Neural cell (in vitro differentiated cells): Measurements from ENCODE around the gene VSIG10L2. TPM values are rescaled to one million over a fixed set of nuclear protein-coding genes. Genes with fewer than 3 reads are reported as not detected.

Source experiments
- H2AFZ ChIP-seq: fragments of 200-600, 300-800 bp; sonication (generic), shearing (Covaris generic); 2 replicates; pipeline ENCODE4 v1.6.0; 2014; ENCODE audit warnings: low read depth, mild to moderate bottlenecking, antibody characterized with exemption, low read length, moderate library complexity
- H3F3A ChIP-seq: fragments of 200-600 bp; shearing (Covaris generic); 2 replicates; pipeline ENCODE4 v1.6.1; 2016; ENCODE audit warnings: mild to moderate bottlenecking, moderate library complexity, mixed read lengths, antibody characterized with exemption, low read length; ENCODE audit not compliant: insufficient read depth, poor library complexity, severe bottlenecking
- H3K27ac ChIP-seq: fragments of 200-600, 300-800 bp; sonication (generic), shearing (Covaris generic); 2 replicates; pipeline ENCODE4 v1.5.1; 2014; ENCODE audit warnings: mild to moderate bottlenecking, low read length, moderate library complexity
- H3K27me3 ChIP-seq: fragments of 300-800, 200-600 bp; sonication (generic), shearing (Covaris generic); 2 replicates; pipeline ENCODE4 v1.6.0; 2014; ENCODE audit warnings: mild to moderate bottlenecking, low read depth, low read length, moderate library complexity; ENCODE audit not compliant: insufficient read depth
- H3K36me3 ChIP-seq: fragments of 300-800, 200-600 bp; sonication (generic), shearing (Covaris generic); 2 replicates; pipeline ENCODE4 v1.5.1; 2014; ENCODE audit warnings: mild to moderate bottlenecking, antibody characterized with exemption, low read length, moderate library complexity; ENCODE audit not compliant: insufficient read depth
- H3K4me2 ChIP-seq: fragments of 300-800, 200-600 bp; sonication (generic), shearing (Covaris generic); 2 replicates; pipeline ENCODE4 v1.6.0; 2014; ENCODE audit warnings: mild to moderate bottlenecking, low read length
- H3K4me3 ChIP-seq: fragments of 300-800, 200-600 bp; sonication (generic), shearing (Covaris generic); 2 replicates; pipeline ENCODE4 v1.5.1; 2014; ENCODE audit warnings: mild to moderate bottlenecking, low read length, moderate library complexity
- H3K79me2 ChIP-seq: fragments of 200-600 bp; shearing (Covaris generic); replicated peaks from 2 replicates; pipeline ENCODE4 v1.6.0; 2014; ENCODE audit warnings: mild to moderate bottlenecking, low read length, moderate library complexity; ENCODE audit not compliant: insufficient read depth
- H3K9ac ChIP-seq: fragments of 300-800, 200-600 bp; sonication (generic), shearing (Covaris generic); 2 replicates; pipeline ENCODE4 v1.6.1; 2016; ENCODE audit warnings: mild to moderate bottlenecking, low read length, mixed read lengths
- H3K9me2 ChIP-seq: fragments of 200-600 bp; shearing (Covaris generic); 2 replicates; pipeline ENCODE4 v1.6.1; 2016; ENCODE audit warnings: mild to moderate bottlenecking, low read length, mixed read lengths; ENCODE audit not compliant: insufficient read depth
- H3K9me3 ChIP-seq: fragments of 200-600, 300-800 bp; sonication (generic), shearing (Covaris generic); 2 replicates; pipeline ENCODE4 v1.6.1; 2016; ENCODE audit warnings: mild to moderate bottlenecking, mixed run types, low read length, moderate library complexity, mixed read lengths
- H4K20me1 ChIP-seq: fragments of 200-600 bp; shearing (Covaris generic); 2 replicates; pipeline ENCODE4 v1.6.1; 2016; ENCODE audit warnings: mild to moderate bottlenecking, mixed run types; ENCODE audit not compliant: insufficient read depth
- EP300 ChIP-seq: fragments of 450-650 bp; conservative IDR thresholded peaks from 2 replicates; pipeline ENCODE4 v1.6.1; 2014; ENCODE audit warnings: antibody characterized with exemption, mild to moderate bottlenecking, moderate library complexity; ENCODE audit not compliant: poor library complexity, severe bottlenecking
- EZH2 ChIP-seq: fragments of 200-600, 300-800 bp; shearing (Covaris generic), sonication (generic); IDR thresholded peaks from 2 replicates; pipeline ENCODE4 v1.6.1; 2014; ENCODE audit warnings: antibody characterized with exemption, low read length, borderline replicate concordance, mild to moderate bottlenecking; ENCODE audit not compliant: insufficient read depth, poor library complexity, severe bottlenecking
- MXI1 ChIP-seq: fragments of 450-650 bp; conservative IDR thresholded peaks from 2 replicates; pipeline ENCODE4 v1.6.1; 2014; ENCODE audit warnings: antibody characterized with exemption, mild to moderate bottlenecking; ENCODE audit not compliant: poor library complexity, severe bottlenecking
- POLR2AphosphoS5 ChIP-seq: IDR thresholded peaks from 2 replicates; pipeline ENCODE4 v1.6.1; 2012
- RAD21 ChIP-seq: fragments of 450-650 bp; conservative IDR thresholded peaks from 2 replicates; pipeline ENCODE4 v1.6.1; 2014; ENCODE audit warnings: antibody characterized with exemption, mild to moderate bottlenecking, moderate library complexity
- SMC3 ChIP-seq: fragments of 450-650 bp; conservative IDR thresholded peaks from 2 replicates; pipeline ENCODE4 v1.6.1; 2014; ENCODE audit warnings: antibody characterized with exemption, mild to moderate bottlenecking, moderate library complexity; ENCODE audit not compliant: poor library complexity
- TAF1 ChIP-seq: IDR thresholded peaks from 2 replicates; pipeline ENCODE4 v1.6.1; 2012; ENCODE audit warnings: low read depth
- polyA plus RNA-seq: library from polyadenylated mRNA; depleted of rRNA; stranded (reverse); fragments of >200 nt; gene quantifications from 2 replicates; pipeline ENCODE4 v1.2.3, GENCODE V29; 2014
- TF ChIP-seq, protein P1 (sequence below): fragments of 450-650 bp; IDR thresholded peaks from 2 replicates; pipeline ENCODE4 v1.5.1; 2014; ENCODE audit warnings: antibody characterized with exemption, mild to moderate bottlenecking, moderate library complexity; ENCODE audit not compliant: poor library complexity, severe bottlenecking
- TF ChIP-seq, protein P2 (sequence below): IDR thresholded peaks from 2 replicates; pipeline ENCODE4 v1.6.1; 2012; ENCODE audit warnings: borderline replicate concordance

Gene VSIG10L2
- polyA plus RNA-seq, 1 donor from 2014 or later = not detected

DNA sequence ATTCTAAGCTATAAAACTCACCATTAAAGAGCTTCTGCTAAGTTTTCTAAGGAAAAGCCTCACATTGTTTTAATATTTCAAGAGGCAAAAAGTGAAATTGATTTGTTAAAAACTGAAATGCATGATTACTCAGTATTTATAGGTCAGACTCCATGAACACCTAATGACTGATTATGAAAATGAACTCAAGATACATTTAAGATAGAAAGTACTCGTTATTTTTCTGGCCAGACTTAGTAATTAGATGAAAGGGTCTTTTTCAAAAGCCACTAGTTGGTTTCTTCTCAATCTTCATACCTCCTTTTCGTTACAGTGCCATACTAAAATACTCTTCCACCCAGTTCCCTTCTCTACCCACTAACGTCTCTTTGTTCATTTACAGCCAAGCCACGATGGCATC lies 56.3 kb downstream of the VSIG10L2 start:
- no peaks in the 10 kb centered on the region for H3K9me2 ChIP-seq
- H3K4me3 ChIP-seq = no peak overlapping the region
- no peak overlapping the region for H3K9ac ChIP-seq
- H3K4me2 ChIP-seq = no peak overlapping the region
- H3K9me3 ChIP-seq = no peaks in the 10 kb centered on the region
- H3F3A ChIP-seq = no peaks in the 10 kb centered on the region
- H3K27ac ChIP-seq = no peak overlapping the region
- peaks cover 14% of the 10 kb centered on the region for H3K36me3 ChIP-seq
- H4K20me1 ChIP-seq = no peaks in the 10 kb centered on the region
- H3K79me2 ChIP-seq = no peaks in the 10 kb centered on the region
- H2AFZ ChIP-seq = no peak overlapping the region
- TF ChIP-seq MXI1 (no peak), SMC3 (no peak), EZH2 (no peak), TAF1 (no peak), EP300 (no peak), RAD21 (no peak), POLR2AphosphoS5 (no peak)
- TF ChIP-seq, protein P1, sequence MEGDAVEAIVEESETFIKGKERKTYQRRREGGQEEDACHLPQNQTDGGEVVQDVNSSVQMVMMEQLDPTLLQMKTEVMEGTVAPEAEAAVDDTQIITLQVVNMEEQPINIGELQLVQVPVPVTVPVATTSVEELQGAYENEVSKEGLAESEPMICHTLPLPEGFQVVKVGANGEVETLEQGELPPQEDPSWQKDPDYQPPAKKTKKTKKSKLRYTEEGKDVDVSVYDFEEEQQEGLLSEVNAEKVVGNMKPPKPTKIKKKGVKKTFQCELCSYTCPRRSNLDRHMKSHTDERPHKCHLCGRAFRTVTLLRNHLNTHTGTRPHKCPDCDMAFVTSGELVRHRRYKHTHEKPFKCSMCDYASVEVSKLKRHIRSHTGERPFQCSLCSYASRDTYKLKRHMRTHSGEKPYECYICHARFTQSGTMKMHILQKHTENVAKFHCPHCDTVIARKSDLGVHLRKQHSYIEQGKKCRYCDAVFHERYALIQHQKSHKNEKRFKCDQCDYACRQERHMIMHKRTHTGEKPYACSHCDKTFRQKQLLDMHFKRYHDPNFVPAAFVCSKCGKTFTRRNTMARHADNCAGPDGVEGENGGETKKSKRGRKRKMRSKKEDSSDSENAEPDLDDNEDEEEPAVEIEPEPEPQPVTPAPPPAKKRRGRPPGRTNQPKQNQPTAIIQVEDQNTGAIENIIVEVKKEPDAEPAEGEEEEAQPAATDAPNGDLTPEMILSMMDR = no peak
- TF ChIP-seq, protein P2, sequence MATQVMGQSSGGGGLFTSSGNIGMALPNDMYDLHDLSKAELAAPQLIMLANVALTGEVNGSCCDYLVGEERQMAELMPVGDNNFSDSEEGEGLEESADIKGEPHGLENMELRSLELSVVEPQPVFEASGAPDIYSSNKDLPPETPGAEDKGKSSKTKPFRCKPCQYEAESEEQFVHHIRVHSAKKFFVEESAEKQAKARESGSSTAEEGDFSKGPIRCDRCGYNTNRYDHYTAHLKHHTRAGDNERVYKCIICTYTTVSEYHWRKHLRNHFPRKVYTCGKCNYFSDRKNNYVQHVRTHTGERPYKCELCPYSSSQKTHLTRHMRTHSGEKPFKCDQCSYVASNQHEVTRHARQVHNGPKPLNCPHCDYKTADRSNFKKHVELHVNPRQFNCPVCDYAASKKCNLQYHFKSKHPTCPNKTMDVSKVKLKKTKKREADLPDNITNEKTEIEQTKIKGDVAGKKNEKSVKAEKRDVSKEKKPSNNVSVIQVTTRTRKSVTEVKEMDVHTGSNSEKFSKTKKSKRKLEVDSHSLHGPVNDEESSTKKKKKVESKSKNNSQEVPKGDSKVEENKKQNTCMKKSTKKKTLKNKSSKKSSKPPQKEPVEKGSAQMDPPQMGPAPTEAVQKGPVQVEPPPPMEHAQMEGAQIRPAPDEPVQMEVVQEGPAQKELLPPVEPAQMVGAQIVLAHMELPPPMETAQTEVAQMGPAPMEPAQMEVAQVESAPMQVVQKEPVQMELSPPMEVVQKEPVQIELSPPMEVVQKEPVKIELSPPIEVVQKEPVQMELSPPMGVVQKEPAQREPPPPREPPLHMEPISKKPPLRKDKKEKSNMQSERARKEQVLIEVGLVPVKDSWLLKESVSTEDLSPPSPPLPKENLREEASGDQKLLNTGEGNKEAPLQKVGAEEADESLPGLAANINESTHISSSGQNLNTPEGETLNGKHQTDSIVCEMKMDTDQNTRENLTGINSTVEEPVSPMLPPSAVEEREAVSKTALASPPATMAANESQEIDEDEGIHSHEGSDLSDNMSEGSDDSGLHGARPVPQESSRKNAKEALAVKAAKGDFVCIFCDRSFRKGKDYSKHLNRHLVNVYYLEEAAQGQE = no peak
- H3K27me3 ChIP-seq = no peaks in the 10 kb centered on the region

Other genes with a start within 250 kb of the VSIG10L2 start
- not detected in 2 replicates for gene PATE1, start 199.8 kb upstream of the VSIG10L2 start, polyA plus RNA-seq
- gene PATE2, start 167.2 kb upstream of the VSIG10L2 start, polyA plus RNA-seq = not detected in 2 replicates
- gene PATE3, start 157.9 kb upstream of the VSIG10L2 start, polyA plus RNA-seq = not detected in 2 replicates
- gene PATE4, start 112.7 kb upstream of the VSIG10L2 start, polyA plus RNA-seq = not detected in 2 replicates
- 4.6 and 6.0 TPM in 2 replicates for gene HYLS1, start 58.4 kb upstream of the VSIG10L2 start, polyA plus RNA-seq
- gene PUS3, start 42.8 kb upstream of the VSIG10L2 start, polyA plus RNA-seq = 15.5 and 20.5 TPM in 2 replicates
- 66.4 and 67.1 TPM in 2 replicates for gene DDX25, start 41.5 kb upstream of the VSIG10L2 start, polyA plus RNA-seq
- gene CDON, start 116.8 kb downstream of the VSIG10L2 start, polyA plus RNA-seq = 44.1 and 45.7 TPM in 2 replicates